Measurements from ENCODE around the gene ALAS1. TPM values are rescaled to one million over a fixed set of nuclear protein-coding genes. Genes with fewer than 3 reads are reported as not detected.

The ALAS1 gene
- polyA plus RNA-seq, 1 experiment, result 61.7 TPM

- ChIA-PET CTCF (interaction anchor here (1.0 to 4.8 kb wide), 4 partner anchors 15 to 103 kb away, joined by 3 to 52 read pairs (median 12); no protein-coding TSS in a partner anchor), POLR2A (interaction anchor here (0.7 to 1.5 kb wide), 4 partner anchors 10 to 192 kb away, joined by 3 to 8 read pairs (median 5); partner anchors contain the start of gene PPM1M)
- Histone ChIP-seq H3K27me3 (ENCODE audit: control insufficient read depth, insufficient read depth, low read length) (no peaks in the 10 kb centered on the region), H3K27ac (ENCODE audit: low read depth, low read length) (peak overlapping the region; percentile 99), H3K9me3 (ENCODE audit: control insufficient read depth, insufficient read depth, low read length) (no peaks in the 10 kb centered on the region; the same call in 1 of the 2 replicates), H3K4me3 (ENCODE audit: low read depth, low read length) (no peak overlapping the region)
- DNase-seq (ENCODE audit: low read depth, low spot score), result no peak
- TF ChIP-seq CTCF (IDR thresholded peaks at IDR 0.05; ENCODE audit: low read depth, low read length), result no peak
Measured at GRCh38 chr3:52236424-52236886, 38.5 kb downstream of the ALAS1 start.

- Histone ChIP-seq H3K4me3 (ENCODE audit: low read depth, low read length) (peak overlapping the region; percentile 96), H3K27me3 (ENCODE audit: control insufficient read depth, insufficient read depth, low read length) (no peaks in the 10 kb centered on the region), H3K27ac (ENCODE audit: low read depth, low read length) (peak overlapping the region; percentile 99), H3K9me3 (ENCODE audit: control insufficient read depth, insufficient read depth, low read length) (no peaks in the 10 kb centered on the region; the same call in 1 of the 2 replicates)
- TF ChIP-seq CTCF (IDR thresholded peaks at IDR 0.05; ENCODE audit: low read depth, low read length), result no peak
- POLR2A ChIA-PET, result interaction anchor here (1.2 to 2.3 kb wide), 6 partner anchors 9 to 82 kb away, joined by 3 to 14 read pairs (median 6); partner anchors contain the start of genes GLYCTK, POC1A, PPM1M and WDR82
- CTCF ChIA-PET, result interaction anchor here (0.9 to 4.8 kb wide), 7 partner anchors 10 to 102 kb away, joined by 3 to 52 read pairs (median 4); no protein-coding TSS in a partner anchor
- no peak for DNase-seq (ENCODE audit: low read depth, low spot score)
Measured at GRCh38 chr3:52237006-52237656, 39.2 kb downstream of the ALAS1 start.

- peak overlapping the region; percentile 99 for H3K27ac ChIP-seq (ENCODE audit: low read depth, low read length)
- POLR2A ChIA-PET, result interaction anchor here (1.2 to 2.3 kb wide), 6 partner anchors 8 to 83 kb away, joined by 3 to 14 read pairs (median 6); partner anchors contain the start of genes GLYCTK, POC1A, PPM1M and WDR82
- CTCF ChIA-PET, result interaction anchor here (0.9 to 4.8 kb wide), 6 partner anchors 11 to 101 kb away, joined by 3 to 52 read pairs (median 5); no protein-coding TSS in a partner anchor
- no peak for TF ChIP-seq CTCF (IDR thresholded peaks at IDR 0.05; ENCODE audit: low read depth, low read length)
- H3K9me3 ChIP-seq (ENCODE audit: control insufficient read depth, insufficient read depth, low read length), result no peaks in the 10 kb centered on the region; the same call in 1 of the 2 replicates
- peak; percentile 66 for DNase-seq (ENCODE audit: low read depth, low spot score)
- H3K27me3 ChIP-seq (ENCODE audit: control insufficient read depth, insufficient read depth, low read length), result no peaks in the 10 kb centered on the region
- H3K4me3 ChIP-seq (ENCODE audit: low read depth, low read length), result peak overlapping the region; percentile 96
Measured at GRCh38 chr3:52237657-52238172, 39.8 kb downstream of the ALAS1 start.

GRCh38 chr3:52238193-52238760 is 40.3 kb downstream of the ALAS1 start:
- no peak for TF ChIP-seq CTCF (IDR thresholded peaks at IDR 0.05; ENCODE audit: low read depth, low read length)
- no peaks in the 10 kb centered on the region for H3K27me3 ChIP-seq (ENCODE audit: control insufficient read depth, insufficient read depth, low read length)
- H3K27ac ChIP-seq (ENCODE audit: low read depth, low read length), result peak overlapping the region; percentile 99
- no peaks in the 10 kb centered on the region; the same call in 1 of the 2 replicates for H3K9me3 ChIP-seq (ENCODE audit: control insufficient read depth, insufficient read depth, low read length)
- no peak for DNase-seq (ENCODE audit: low read depth, low spot score)
- H3K4me3 ChIP-seq (ENCODE audit: low read depth, low read length), result peak overlapping the region; percentile 96
- ChIA-PET POLR2A (interaction anchor here (0.6 to 2.3 kb wide), 7 partner anchors 8 to 84 kb away, joined by 3 to 14 read pairs (median 6); partner anchors contain the start of genes GLYCTK, POC1A, PPM1M and WDR82), CTCF (interaction anchor here (0.9 to 4.8 kb wide), 4 partner anchors 17 to 101 kb away, joined by 3 to 52 read pairs (median 5); no protein-coding TSS in a partner anchor)
